ENCODE measurements around the gene IGF1.

- no peak for TF ChIP-seq EZH2 (optimal IDR thresholded peaks at IDR 0.05; ENCODE audit: low read depth, low read length)
- no peak for TF ChIP-seq CTCF (IDR thresholded peaks at IDR 0.05; ENCODE audit: low read length)
- no peak for TF ChIP-seq EZH2phosphoT487 (IDR thresholded peaks at IDR 0.05; ENCODE audit: low read length)
These were observed 90.3 kb downstream of the IGF1 start for GRCh38 chr12:102390068-102390467.

All from MM.1S (cell line).